GM21390 (cell line): ENCODE results near the gene SLX4IP.
"Not testable (repeated sequence)": the region's sequence is repeated elsewhere in the genome, so short reads cannot be mapped to it uniquely, and the experiment has no call there.

Source experiments
- ATAC-seq: cut with Tn5 transposase; IDR thresholded peaks from one replicate; pipeline ENCODE4 v1.9.1; 2021; ENCODE audit not compliant: unreplicated experiment

The SLX4IP gene

DNA sequence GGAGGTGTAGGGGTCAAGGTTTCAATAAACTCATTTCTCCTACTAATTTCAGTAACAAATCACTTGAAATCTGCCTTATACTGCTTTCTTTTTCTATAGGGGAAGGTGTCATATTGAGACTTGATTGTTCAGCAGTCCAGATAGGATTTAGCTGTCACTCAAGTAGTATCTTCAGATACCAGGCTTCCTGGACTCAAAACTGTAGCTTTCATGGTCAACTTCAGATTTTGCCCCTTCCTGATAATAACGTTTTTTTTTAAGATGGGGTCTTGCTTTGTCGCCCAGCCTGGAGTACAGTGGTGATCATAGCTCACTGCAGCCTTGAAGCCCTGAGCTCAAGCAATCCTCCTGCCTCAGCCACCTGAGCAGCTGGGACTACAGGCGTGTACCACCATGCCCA, 160.9 kb downstream of the SLX4IP start:
- ATAC-seq = no peak

DNA sequence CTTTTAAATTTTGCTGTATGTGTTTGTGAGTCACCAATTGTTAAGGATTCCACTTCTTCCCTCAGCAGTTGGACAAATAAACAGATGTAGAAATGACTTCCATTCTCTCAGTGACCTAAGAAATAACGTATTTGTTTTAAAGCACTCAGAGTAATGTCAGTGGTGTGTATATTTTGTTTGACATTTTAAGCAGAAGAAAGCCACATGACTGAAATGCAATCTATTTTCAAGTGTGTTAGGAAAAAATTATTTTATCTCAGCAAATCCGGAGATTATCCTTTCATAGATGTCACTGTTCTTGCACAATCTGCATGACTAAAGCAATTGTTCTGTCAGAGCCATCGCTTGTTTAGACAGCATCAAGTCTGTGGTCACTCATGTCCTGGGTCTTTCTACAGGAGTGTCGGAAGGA, 161.6 kb downstream of the SLX4IP start:
- ATAC-seq = no peak

DNA sequence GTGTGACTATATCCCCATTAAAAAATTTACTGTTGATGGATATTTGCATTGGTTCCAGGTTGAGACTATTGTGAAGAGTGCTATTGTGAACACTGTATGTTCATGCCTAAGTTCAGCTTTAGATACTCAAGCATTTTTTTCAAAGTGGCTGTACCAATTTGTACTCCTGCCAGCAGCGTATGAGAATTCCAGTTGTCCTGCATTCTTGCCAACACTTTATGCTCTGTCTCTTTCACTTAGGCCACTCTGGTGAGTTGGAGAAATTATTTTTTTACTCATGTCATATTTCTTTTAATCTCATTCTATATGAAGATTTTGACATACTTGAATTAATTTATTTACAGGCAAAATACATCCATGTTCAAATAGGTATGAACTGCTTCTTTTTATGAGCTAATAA, 162.5 kb downstream of the SLX4IP start:
- ATAC-seq = no peak

DNA sequence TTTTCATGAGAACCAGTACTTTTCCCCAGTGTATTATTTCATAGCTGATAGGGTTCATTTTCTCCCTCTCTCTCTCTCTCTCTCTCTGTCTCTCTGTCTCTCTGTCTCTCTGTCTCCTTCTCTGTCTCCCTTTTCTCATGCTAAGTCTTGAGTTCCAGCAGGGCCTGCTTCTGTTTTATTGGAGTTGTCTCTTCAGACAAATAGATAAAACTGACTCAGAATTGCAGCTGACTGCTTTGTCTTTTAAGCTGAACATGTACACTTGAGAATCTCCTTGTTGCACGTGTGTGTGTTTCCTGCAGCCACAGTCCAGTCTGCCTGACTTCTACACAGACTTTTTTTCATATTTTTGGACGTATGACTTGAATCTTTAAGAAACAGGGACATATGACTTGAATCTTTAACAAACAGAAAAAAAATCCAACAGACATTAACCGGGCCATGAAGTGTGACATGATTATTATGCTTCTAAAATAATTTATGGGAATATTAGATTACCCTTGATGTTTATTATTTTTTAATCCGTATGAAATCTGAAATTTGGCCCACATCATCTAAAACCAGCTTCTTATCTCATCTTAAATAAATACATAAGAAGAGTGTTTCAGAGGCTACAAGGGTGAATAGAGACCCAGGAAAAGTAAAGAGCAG, 167.2 kb downstream of the SLX4IP start:
- ATAC-seq = no peak

DNA sequence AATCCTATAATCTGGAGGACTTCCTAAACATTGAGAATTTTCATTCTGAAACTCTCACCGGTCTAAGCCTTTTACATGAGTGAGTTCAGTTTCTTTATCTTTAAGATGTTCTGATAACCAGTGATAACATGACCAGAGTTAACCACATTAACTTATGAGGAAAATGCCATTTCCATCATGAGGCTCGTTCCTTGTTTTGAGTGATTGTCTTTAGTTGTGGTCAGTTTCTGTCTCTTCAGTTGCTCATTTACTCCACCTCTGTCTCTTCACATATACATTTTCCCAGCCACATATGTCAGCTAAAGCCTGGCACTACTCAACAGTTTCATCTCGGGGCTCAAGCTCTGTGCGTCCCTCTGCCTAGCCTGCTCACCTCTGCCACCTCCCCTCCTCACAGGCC, 168.3 kb downstream of the SLX4IP start:
- no peak for ATAC-seq

DNA sequence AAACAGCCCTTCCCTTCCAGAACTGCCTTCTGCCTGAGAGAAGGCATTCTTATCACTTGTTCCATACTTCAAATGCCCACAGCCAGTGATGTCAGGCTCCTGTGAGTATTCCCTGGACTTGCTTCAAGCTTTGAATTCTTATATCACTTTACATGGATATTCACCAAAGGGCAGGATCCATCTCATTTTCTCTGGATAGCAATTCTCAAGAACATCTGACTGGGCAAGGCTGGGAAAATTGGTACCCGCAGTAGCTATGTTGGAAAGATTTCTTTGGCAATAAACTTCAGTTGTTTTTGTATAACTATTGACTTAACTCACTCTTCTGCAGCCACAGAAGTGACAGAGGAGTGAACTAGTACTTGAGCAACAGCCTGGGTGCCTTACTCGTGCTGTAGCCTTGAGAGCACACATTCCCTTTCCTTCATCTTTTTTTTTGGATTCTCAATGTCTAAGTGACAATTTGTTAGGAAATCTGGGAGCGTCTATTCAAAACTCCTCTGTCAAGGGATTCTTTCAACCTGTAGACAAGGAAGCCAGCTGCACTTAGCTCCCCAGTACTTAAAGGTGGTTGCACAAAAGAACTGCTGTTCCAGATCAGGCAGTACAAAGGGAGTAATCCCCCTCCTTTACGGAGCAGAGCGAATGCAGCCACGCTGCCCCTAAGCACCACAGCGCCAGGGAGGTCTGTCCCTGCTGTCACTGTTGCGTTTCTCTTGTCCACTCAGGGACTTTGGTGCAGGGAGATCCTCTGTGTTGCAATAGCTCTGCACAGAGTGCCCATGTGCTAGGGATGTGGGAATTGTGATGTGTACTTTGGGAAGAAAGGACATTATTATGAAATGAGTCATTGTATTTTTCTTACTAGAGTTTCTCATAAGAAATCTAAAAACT, 169.1 kb downstream of the SLX4IP start:
- no peak for ATAC-seq

DNA sequence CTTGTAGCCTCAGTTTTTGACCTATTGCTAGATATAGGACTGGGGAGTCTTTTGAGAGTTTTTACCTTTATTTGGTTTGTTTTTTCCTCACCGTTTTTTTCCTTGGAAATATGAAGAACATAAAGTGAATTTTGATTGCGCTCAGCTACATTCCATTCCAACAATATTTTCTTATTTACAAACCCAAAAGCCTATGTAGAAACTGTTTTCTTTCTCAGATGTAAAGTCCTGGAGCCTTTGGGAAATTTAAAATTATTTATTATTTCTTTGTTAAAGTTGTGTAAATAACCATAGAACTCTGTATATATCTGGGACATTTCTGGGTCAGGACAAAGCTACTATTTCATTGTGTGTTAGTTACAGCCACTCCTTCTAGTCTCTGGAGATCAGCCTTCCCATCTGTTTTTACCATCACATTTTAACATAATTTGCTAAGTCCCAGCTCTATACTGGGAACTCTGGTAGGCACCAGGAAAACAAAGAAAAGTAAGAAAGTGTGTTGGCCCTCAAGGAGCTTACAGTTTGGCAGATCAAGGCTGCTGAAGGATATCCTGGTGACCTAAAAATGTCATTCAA, 169.8 kb downstream of the SLX4IP start:
- no peak for ATAC-seq

DNA sequence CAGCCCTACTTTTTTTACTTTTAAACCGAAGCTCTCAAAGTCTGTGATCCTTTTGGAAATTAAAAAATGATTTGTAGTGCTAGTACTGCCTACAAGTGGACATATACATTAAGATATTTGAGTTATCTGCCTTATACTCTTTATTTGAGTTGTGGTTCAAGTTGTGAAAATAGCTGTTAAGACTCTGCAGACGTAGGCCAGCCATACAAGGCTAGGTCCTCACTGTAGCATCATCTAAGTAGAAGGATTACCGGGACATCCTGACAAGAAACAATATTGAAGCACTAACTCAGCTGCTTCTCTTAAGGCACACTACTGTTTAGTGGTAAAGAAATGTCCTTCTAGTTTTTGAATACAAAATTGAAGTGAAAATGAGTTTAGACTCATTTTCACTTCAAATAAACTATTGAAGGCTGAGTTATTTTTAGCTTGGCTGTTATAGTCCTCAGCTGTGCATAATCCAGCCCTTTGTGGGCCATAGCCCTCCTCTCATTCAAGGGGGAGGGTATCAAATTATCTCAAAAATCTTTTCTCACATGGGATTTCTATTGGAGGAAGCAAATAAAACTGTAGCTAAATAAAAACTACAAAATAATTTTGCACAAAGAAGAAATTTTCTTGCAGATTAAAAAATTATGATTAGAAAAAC, 170.6 kb downstream of the SLX4IP start:
- ATAC-seq = no peak

DNA sequence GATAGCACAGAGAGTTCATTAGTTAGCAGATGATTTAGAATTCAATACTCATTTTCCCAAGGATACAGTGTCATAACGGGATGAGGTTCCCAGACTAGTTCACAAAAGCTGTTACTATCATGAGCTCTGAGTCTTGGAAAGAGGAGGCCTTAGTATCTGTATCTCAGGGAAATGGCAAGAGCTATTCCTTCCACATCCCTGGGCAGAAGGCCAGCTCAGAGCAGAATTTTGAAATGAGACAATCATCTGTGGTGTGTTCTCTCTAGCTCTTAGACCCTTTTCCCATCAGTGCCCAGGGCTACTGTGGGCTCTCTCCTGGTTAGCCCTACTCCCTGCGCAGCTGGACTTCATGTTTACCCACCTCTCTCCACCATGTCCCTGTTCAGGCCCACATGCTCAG, 174.2 kb downstream of the SLX4IP start:
- ATAC-seq = no peak

DNA sequence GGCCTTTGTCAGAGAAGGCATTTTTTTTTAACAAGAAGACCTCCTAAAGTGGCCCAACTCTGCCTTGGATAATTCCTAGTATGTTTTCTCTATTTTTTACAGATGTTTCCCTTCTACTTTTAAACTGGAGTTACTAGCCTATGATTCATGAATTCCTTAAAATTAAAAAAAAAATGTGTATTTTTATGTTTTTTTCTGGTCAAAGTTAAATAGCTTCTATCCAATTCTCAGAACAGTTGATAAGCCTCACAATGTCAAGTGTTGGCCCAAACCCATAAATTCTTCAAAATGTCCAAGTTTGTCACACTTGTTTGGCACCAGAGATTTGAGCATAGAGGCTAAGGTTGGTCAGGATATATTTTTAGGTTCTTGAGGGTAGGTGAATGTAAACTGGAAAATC, 174.7 kb downstream of the SLX4IP start:
- no peak for ATAC-seq

DNA sequence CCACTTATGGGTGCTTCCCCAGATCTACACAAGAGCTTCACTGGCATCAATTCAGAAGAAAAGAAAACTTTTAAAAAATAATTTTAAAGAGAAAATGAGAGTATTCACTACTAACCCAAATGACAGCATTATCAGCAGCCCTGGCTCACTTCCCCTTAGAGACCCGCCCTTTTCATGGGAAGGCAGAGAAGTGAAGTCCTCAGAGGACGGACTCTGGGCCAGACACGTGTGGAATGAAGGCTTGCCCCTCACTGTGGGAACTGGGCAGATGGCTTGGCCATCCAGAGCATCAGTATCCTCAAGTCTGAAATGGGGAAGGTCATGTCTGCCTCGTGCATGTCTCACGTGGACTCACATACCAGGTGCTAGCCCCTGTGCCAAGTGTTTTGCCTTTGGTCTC, 175.1 kb downstream of the SLX4IP start:
- no peak for ATAC-seq

DNA sequence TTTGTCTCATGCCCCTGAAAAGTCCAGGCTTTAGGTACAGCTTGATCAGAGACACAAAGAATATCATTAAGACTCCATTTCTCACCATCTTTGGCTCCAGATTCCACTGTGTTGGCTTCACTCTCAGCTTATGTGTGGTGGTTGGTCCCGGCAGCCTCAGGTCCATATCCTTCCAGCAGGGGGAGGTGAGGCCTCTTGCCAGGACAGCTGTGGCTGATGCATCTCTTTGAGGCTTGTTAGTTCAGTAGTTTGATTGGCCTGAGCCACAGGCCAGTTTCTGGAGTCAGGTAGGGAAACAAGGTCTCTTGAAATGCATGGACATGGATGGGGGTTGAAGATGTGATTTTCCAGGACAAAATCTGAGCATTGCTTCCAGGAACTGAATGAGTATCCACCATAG, 176.3 kb downstream of the SLX4IP start:
- no peak for ATAC-seq

DNA sequence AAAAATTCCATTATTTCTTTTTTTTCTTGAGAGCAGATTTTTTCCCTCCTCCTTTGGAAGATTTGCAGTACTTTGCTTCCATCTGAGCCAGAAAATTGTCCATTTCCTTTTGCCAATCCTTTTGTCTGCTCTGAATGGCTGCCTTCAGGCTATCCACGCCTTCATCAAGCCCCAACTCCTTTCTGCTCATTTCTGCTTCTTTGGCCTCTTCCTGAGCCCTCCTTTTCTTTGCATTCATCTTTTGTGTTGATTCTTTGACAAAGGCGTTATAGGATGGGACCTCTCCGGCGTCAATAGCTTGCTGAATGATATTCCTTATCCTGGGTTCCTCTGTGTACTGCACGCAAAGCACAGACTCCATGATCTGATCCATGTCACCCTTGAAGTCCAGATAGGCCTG, 178.3 kb downstream of the SLX4IP start:
- not testable (repeated sequence) for ATAC-seq

DNA sequence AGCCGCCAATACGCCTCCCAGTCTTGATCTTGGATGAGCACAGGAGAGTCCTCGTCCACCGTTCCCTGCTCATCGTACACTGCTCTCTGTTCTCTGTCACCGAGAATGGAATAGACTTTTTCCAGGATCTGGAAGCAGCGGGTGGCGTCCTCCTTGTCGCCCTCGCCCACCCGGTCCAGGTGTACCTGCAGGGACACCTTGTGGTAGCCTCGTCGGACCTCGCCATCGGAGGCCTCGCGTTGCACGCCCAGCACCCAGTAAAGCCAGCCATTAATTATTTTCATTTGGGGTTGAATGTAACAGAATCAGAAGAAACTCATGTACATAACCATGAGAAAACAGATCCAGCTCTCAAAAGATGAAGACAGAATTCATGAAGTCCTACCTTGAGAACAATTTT, 178.8 kb downstream of the SLX4IP start:
- no peak for ATAC-seq

DNA sequence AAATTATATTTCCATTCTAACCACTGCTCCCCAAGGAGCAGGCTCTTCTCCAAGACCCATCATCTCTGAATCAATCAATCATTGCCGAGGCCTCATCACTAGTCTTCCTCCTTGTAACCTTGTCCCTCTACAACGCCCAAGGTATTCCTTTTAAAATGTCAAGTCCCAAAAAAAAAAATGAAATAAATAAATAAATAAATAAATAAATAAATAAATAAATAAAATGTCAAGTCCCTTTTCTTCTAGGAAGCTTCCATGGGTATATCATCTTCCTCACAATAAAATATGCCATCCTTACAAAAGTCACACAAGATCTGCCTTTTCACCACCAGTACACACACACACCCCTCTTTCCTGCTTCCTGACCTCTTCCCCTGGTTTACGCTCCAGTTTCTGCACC, 181.1 kb downstream of the SLX4IP start:
- ATAC-seq = no peak

DNA sequence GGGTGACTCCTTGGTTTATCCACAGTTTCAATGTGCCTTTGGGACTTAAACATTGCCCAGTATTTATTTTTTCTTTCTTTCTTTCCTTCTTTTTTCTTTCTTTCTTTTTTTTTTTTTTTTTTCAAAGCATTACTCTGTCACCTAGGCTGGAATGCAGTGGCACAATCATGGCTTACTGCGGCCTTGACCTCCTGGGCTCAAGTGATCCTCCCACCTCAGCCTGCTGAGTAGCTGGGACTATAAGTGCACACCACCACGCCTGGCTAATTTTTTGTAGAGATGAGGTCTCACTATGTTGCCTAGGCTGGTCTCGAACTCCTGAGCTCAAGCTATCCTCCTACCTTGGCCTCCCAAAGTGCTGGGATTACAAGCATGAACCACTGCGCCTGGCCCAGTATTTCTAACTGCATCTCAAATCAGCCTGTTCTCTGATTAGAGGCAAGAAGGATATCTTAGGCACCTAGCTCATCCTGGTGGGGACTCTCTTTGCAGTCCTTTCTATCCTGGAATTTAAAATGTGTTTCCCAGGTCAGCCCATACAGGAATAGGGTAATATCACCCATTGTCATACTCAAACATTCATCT, 182.5 kb downstream of the SLX4IP start:
- not testable (repeated sequence) for ATAC-seq

DNA sequence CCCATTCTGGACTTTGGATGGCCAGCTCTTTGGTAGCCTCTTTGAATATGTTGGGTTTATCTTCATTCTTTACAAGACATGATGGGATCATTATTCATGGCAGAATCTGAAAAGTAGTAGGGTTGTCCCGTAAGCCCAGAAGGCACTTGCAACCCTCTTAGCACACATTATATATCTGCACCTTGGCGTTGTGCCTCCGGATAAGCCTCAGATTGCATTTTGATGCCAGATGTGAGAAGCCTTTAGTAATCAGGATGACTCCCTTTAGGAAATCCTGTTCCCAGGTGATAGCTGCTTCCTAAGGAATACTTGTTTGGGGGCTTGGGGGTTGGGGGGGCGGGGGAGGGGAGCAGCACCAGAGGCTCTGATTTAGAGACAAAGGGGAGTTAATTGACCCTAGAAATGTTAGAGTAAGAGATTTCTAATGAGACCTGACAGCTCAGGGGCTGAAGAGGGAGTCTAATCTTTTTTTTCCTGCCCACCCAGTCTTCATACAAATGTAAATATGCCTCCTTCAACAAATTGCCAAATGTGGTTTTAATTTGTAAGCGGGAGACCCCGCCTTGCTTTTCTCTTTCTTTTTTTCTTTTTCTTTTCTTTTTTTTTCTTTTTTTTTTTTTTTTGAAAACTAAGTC, 183.6 kb downstream of the SLX4IP start:
- ATAC-seq = no peak

DNA sequence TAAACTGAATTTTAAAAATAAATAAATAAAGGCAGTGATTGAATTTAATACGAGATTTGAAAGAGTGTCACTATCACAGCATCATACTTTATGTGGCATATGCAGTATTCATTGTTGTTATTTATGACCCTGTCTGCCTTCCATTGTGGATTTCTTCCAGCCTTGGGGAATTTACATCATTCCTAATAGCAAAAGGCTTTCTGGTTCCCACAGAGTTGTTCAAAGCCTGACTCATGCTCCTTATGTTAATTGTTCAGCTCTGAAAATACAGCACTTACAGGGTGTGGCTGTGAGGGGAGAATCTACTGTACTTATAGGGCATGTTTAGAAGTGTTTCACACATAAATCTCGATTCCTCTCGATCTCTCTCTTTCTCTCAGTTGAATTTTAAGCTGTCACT, 184.3 kb downstream of the SLX4IP start:
- ATAC-seq = no peak

DNA sequence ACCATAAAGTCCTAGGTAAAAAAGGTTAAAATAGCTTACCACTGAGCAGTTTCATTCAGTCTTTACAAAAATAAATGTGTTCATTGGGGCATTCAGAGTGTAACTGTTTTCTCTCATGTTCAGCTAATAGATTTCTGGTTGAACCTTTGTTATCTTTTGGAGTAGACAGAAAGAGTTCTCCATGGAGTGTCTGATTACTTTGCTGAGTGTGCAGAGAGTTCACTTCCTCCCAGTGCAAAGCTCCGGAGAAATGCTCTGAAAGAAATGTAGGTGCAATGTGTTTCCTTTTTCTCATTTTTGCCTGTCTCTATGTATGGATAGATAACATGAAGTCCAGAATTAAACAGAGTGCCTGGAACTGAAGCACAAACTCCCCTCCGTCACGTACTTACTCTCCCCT, 186.0 kb downstream of the SLX4IP start:
- ATAC-seq = no peak

DNA sequence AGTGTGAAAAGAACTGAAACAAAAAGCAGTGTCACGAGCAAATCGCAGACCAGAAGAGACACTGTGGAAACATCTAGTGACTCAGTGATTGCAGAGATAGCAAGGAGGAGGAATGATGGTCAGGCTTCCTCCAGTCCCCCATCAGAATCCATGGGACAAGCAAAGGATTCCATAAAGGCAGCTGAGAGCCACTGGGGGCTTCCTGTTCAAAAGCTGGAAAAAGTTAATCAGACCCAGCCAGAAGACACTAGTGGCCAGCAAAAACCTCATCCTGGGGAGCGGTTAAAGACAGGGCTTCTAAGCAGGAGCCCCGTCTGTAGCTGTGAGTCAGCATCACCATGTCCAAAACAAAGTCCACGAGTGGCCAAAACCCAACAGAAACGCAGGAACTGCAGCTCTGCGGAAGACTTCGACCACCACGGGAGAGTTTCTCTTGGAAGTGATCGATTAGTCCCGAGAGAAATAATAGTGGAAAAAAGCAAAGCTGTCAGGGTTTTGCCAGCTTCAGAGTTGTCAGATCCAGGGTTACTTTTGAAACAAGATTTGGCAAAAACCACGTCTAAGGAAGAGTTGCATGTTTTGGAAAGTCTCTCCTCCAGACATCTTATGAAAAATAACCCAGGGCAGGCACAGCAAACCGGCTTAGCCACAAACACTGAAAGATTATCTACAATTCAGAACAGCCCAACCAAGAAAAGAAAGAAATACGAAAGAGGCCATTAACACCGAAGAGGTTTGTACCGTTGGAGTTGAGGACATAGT, 187.7 kb downstream of the SLX4IP start:
- no peak for ATAC-seq
